ENCODE data around the gene GADD45GIP1.

The GADD45GIP1 gene

DNA sequence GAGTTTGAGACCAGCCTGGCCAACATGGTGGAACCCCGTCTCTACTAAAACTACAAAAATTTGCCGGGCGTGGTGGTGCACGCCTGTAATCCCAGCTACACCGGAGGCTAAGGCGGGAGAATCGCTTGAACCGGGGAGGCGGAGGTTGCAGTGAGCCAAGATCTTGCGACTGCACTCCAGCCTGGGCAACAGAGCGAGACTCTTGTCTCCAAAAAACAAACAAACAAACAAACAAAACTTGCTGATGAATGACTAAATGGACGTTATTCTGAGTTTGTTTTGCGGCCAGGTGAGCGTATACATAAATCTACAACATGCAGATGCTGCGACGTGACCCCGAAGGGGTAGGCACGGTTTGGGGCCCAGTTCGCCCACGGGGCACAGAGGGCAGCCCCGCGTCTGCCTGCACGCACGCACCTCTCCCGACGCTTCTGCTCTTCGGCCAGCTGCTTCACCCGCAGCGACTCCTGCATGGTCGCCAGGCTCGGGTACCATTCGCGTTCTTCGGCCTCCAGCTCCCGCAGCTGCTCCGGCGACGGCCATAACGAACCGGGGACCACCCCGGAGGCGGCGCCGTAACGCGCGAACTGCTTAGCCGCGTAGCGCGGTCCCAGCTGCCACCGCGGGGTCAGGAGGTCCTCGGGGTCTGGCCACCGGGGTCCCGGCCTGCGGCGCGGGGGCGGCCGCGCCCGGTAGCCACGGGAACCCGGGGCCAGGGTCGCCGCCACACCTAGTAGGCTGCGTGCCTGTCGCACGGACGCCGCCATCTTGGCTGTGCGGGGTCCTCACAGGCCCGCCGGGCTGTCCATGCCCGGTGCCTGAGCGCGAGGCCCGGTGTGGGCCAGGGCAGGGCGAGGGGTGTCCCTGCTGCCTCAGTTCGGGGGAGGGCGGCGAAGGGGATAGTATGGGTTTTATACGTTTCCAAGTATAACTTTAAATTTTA, at the start of gene GADD45GIP1:
GADD45GIP1 (minus strand) TSS at position 778 of the 943 bp plus-strand sequence; CDS start at position 767, 11 bp downstream.
- no peak for FAIRE-seq

DNA sequence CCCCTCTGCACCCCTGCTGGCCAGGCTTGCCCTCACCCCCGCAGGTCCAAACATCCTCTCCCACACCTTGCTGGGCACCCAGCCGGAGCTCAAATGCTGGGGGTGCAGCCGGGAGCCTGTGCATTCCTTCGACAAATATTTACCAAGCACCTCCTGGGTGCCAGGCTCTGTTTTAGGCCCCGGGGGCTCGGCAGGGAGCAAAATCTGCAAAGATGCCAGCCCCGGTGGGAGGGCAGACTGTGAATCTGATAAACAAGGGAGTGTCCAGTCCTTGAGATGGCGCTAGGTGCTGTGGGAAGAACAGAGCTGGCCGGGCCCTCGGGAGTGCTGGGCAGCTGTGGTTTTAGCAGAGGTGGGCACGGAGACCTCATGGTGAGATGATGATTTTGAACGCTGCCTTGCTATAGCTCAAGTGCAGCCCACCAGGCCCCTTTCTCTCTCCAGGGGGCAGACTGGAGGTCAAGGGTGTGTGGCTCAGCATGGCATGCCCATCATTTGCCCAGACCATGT, 48.9 kb upstream of the GADD45GIP1 start:
- FAIRE-seq: no peak

DNA sequence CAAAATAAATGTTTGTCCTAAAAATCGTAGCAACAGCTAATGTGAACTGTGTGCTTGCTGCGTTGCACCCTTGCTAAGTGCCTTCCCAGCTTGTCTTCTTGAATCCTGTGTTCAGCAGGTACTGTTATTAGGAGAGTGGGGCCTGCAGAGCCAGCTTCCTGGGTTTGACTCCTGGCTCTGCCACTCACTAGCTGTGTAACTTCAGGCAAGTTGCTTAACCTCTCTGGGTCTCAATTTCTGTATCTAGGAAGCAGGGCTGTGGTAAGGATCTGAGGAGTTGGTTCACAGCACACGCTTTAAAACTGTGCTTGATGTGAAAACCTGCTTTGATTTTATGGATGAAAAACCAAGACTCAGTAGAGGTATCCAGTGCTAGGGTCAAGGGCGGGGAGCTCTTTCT, 48.2 kb upstream of the GADD45GIP1 start:
- FAIRE-seq: no peak

DNA sequence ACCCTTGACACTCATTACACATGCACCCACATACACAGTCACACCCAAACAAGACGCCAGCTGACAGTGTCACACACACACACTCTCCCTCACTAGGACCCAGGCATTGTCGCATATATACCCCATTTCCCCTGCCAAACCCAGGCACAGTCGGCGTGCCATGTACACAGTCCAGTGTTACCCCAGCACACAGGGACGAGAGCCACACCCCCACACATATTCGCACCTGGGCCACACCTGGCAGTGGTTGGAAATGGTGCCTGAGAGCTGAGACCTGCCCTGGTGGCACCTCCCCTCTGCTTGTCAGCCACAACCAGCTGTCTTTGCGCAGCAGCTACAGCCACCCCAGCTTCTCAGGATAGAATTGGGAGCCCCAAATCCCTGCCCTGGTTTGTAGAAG, 47.2 kb upstream of the GADD45GIP1 start:
- no peak for FAIRE-seq

DNA sequence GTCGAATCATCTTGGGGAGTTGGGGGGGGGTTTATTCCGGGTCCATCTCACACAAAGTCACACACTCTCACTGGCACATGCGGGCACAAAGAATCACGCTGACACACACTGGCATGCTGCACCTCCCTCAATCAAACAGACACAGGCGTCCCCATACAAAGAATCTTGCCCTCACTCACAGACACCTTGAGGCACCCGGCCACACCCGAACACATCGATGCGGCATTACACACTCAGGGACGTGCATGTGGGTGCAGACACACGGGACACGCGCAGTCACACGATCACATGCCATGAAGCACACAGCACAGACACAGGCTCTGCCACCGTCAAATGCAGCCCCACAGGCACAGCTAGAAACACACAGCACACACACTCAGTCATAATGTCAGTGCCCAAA, 46.1 kb upstream of the GADD45GIP1 start:
- no peak for FAIRE-seq

DNA sequence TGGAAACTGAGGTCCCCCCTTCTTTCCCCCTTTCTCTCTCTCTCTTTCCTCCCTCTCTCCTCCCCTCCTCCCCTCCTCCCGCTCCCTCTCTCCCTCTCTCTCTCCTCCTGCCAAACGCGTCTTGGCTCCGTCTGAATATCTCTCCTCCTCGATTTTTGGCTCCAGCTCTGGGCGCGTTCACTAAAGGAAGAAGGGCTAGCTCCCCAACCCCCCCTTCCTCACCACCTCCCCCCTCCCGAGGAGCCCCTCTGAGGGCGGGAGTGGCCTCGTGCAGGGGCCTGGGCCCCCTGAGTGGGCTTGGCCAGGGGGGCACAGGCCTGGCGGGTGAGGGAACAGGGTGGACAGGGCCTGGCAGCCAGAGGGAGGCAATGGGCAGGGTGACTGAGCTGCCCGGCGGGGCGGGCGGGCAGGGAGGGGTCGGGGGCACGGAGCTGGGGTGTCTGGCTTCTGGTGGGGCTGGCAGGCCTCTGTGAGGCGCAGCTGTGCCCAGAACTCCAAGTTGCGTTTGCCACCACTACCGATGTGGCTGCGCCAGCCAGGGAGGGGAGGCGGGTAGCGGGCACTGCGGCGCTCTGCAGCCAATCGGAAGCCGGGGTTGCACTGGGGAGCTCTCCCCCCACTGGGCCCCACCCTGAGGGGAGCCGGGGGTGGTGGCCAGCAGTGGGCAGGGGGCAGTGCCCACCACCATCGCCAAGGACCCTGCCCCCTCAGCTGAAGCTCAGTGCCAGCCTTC, 45.3 kb upstream of the GADD45GIP1 start:
- FAIRE-seq: no peak

DNA sequence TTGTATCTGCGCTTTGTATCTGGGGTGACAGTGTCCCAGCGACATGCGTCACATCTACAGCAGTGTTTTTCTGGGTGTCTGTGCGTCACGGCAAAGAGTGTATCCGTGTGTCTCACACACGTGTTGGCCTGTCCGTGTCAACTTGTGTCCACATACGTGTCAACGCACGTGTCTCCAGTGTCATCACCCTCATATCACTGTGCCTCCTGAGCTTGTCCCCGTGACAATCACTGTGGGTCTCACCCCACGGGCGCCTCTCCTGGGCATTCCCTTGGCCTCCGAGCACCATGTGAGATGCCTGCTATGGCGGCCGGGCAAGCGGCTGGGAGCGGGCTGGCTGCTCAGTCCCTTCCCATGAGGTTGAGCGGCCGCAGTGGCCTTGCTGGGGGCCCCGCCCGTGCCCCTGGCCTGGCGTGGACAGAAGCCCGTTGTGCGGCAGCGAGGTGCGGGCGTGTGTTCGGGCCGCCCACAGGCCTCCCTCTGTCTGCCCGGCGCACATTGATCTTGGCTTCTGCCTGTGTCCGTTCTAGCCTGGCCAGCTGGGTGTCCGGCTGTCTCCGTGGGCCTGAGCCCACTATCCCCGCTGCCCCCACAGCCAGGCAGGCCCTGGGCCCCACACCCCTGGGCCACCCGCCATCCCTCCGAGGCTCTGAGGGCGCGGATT, 44.6 kb upstream of the GADD45GIP1 start:
- FAIRE-seq: no peak

DNA sequence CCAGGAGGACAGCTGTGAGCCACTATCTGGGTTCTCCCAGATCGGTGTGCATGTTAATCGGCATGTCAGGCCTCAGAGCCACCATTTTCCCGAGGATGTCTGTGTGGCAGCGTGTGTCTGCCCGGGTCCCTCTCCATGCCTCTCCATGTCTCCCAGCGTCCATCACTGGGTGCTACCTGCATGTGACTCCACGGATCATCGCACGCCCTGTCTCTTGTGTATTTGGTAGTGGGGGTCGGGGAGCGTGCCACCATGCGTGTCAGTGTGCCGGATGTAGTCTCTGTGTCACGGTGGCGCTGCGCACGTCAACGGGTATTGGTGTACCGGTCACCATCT, 44.1 kb upstream of the GADD45GIP1 start:
- no peak for FAIRE-seq

DNA sequence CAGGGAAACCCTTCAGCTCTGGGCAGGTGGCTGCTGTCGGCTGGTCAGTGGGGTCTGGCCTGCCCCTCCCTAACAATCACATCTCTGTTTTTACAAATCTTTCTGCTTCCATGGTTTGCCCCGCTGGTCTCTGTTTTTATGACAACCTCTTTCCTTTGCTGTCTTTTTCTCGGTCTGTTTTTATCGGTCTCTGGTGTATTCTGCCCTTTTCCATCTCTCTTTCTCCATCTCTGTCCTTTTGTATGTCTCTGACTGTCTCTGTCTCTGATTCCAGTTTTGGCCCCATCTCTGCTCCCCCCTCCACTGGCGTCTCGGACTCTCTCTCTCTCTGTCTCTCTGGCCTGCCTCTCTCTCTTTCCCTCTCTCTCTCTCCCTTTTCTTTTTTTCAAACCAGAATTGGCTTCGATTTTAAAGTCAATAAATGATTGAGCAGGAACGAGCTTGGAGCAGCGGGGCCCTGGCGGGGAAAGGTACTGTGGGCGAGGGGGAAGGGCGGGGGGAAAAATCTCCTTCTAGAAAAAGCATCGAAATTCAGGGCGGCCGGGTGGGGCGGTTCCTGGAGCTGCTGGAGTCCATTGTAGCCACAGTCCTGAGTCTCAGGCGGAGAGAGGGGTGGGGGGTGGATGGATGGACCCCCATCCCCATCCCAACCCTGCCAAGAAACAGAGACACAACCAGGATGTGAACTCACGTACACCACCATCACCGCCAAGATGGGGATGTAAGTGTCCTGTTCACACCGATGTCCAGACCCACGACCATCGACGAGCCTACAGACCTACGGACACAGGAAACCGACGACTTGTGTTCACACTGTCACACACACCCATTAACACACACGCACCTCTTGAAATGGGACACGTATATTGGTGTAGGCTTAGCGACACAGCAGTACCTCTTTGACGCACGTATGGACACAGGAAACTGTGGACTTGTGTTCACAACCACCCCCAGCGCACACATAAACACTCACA, 41.2 kb upstream of the GADD45GIP1 start:
- no peak for FAIRE-seq

DNA sequence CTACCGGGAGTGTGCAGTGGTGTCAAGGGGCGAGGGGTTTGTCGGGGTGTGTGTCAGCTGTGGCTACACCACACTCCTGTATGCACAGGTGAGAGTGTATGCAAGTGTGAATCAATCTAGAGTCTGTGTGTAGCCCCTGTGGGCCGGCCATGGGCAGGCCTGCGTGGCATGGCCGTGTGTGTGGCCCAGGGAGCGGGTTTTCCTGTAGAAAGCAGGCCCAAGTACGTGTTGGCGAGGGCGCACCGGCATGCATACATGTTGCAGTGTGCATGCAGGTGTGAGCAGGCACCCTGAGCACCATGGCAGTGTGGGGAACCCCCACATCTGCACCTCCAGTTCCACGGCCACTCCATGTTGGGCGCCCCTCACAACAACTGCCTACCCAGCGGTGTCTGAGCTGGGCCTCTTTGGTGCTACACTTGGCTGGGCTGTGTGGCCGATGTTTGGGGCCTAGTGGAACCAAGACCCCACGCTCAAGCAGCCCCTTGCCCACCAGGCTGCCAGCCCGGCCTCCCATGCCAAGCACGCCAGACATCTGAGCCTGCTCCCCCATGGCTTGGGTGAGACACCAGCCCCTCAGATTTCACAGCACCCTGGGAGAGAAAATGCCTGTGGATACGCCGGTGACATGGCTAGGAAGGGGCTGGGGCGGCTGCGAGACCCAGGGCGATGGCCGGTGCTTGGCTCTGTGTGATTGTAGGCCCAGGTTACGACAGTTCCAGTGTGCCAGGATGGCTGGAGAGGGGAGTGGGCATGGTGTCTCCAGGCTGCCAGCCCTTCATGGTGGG, 40.4 kb upstream of the GADD45GIP1 start:
- no peak for FAIRE-seq

DNA sequence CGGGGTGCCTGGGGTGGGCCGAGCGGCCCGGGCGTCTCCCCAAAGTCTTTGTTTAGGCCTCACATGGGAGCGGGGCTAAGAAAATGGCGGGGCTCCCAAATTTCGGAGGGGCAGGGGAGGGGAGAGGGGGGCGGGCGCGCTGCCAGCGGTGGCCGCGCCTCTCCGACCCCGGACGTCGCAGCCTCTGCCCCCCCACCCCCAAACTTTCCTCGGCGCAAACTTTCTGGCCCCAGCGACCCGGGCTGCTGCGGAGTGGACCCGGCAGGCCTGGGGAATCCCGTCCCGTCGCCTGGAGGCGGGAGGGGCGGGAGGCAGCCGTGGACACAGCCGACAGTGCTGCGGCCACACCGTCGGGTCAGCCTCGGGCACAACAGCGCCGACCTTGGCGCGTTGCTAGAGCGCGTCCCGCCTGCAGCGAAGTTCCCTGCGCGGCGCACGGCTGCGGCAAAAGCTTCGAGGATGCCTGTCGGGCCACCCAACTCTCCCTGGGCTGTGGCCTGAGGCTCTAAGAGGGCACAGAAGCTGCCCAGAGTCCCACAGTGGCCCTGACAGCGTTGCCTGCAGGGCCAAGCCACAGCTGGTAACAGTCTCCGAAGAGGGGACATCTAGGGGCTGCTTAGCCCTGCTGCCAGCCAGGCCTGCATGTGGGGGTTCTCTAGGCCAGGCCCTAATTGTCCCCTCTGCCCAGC, 39.5 kb upstream of the GADD45GIP1 start:
- FAIRE-seq: no peak

DNA sequence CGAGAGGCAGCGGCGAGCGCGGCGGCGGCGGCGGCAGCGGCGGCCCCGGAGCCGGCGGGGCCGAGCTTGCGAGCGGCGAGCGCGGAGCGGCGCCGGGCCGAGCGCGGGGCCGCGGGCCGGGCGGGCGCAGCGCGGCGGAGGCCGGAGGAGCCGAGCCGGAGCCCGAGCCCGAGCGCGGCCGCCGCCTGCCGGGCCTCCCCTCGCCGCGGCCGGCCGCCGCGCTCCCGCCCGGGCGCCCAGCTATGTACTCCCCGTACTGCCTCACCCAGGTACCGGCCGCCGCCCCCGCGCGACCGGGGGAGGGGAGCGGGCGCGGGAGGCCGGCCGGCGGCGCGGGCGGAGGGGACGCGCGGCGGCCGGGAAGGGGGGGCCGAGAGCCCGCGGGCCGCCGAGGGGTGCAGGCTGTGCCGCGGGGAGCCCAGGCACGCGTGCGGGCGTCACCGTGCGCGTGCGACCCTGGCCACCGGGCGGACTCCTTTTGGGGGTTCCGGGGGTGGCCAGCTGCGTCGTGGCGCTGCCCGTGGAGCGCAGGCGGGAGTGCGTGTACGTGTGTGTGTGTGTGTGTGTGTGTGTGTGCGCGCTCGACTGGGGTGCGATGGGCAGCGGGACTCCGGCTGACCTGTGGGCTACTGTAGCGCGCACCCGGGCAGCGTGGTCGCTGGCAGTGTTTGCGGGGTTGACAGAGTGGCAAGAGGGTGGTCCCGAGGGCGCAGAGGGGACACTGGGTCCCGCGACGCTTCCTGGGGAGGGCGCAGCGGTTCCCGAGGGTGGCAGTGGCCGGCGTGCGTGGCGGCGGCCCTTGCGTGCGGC, 38.8 kb upstream of the GADD45GIP1 start:
- no peak for FAIRE-seq

DNA sequence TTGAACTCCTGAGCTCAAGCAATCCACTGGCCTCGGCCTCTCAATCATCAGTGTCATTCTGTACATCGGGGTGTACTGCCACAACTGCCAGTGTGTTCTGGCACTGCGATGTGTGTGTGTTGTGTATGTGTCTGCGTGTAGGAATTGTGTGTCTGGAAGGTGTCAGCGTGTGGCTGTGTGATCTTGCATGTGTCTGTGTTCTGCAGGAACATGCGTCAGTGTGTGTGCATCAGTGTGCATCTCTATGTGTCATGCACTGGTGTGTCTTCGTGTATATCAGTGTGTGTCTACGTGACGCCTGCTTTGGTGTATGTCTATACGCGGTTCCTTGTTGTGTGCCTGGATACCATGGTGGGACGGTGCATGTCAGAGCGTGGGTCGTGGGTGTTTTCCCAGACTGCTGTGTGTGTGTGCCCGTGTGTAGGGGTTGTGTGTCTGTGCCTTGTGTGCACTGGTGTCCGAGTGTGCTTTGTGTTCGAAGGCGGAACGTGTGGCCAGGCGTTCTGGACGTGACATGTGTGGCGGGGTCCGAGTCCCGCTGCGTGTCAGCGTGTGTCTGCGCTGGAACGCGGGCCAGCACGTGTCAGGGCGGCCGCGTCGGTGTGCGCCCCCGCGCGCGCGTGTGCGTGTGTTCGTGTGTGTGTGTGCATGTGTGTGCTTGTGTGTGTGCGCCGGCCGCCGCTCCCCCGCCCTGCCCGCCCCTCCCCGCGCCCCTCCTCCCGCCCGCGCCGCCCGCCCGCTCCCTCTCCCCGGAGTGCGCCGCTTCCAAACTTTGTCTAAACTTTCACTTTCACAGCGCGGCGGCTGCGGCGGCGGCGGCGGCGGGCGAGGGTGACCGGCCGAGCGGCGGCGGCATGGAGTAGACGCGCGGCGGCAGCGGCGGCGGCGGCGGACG, 37.9 kb upstream of the GADD45GIP1 start, which contains the start of gene NFIX:
NFIX (plus strand) TSS at position 775 of the 895 bp plus-strand sequence. CDS start 363 bp downstream, outside the sequence.
- FAIRE-seq: no peak

DNA sequence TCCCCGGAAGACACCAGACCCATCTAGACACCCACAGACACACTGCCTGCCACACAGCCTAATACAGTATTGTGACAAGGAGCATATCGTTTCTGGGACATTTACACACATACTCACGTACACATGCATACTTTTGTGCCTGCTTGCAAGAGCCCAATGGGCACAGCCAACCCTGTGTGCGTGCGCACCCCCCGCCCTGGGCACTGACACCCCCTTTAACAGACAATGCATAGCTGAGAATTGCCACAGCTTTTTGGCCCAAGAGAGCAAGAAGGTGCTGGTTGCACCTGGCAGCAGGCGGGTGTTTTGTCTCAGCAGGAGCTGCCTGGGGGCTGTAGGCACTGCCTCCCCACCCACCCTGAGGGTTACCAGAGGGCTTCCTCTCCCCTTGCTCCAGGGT, 36.5 kb upstream of the GADD45GIP1 start:
- FAIRE-seq: no peak

DNA sequence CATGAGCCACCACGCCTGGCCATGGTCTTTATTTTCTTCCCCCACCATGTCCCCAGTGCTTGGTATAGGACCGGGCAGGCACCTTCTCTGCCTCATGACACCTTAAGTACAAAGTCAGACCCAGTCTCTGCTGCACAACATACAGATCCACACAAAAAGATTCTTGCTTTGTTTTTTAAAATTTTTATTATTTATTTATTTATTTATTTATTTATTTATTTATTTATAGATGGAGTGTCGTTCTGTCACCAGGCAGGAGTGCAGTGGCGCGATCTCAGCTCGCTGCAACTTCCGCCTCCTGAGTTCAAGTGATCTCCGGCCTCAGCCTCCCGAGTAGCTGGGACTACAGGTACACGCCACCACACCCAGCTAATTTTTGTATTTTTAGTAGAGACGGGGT, 35.7 kb upstream of the GADD45GIP1 start:
- FAIRE-seq: no peak

DNA sequence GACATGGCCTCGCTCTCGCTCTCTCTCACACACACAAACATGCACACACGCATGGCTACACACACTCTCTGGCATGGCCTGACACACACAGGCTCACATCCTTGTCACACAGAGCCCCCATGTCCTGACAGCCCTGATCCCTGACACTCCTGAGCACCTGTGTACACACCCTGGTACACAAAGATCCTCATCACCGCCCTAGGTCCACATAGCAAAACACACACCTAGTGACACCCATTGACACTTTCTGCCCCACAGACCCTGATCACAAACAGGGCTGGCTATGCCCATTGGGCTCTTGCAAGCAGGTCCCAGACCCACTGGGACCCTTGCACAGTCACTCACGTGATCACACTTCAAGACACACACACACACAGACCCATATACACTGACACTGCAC, 34.3 kb upstream of the GADD45GIP1 start:
- FAIRE-seq: no peak

DNA sequence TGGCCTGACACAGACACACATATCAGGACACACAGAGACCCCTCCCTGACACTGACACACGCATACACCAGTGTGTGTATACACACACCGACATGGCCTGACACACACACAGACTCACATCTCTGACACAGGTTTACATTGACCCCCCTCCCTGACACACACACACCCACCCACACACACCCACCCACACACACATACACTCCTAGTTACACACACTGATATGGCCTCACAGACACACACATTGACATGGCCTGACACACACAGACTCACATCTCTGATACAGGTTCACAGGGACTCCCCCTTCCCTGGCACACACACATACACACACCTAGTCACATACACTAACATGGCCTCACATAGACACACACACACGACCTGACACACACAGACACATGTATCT, 33.8 kb upstream of the GADD45GIP1 start:
- no peak for FAIRE-seq

DNA sequence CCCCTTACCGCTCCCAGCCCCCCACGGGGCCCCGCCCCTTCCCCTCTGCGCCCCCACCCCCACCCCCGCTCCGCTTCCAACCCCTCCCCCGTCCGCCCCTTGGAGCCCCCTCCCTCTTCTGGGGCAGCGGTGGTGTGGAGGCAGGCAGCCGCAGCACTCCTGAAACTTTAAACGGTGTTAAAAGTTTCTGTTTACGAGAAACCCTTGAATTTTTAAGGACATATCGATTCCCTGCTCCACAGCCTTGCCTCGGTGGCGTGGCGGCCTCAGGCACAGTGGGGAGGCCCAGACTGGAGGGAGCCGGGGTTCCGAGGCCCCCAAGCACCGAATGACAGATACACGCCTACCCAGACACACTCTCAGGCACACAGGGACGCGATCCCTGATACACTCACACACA, 33.4 kb upstream of the GADD45GIP1 start:
- FAIRE-seq: no peak

Measured in endometrium (tissue), 2 donors.